ENCODE results near the gene PANK2. TPM values are rescaled to one million over a fixed set of nuclear protein-coding genes. Genes with fewer than 3 reads are reported as not detected.
"Not testable (repeated sequence)": the region's sequence is repeated elsewhere in the genome, so short reads cannot be mapped to it uniquely, and the experiment has no call there.

Gene PANK2
- total RNA-seq: 16.4 TPM
- long read RNA-seq, transcript PANK2-201 (7 exons, 2,280 nt): major isoform, 13 of 25 reads
- long read RNA-seq, partial matches to known transcripts: 3 of 25 reads
- long read RNA-seq, other reads (novel, unspliced or antisense): 3 of 25 reads

DNA sequence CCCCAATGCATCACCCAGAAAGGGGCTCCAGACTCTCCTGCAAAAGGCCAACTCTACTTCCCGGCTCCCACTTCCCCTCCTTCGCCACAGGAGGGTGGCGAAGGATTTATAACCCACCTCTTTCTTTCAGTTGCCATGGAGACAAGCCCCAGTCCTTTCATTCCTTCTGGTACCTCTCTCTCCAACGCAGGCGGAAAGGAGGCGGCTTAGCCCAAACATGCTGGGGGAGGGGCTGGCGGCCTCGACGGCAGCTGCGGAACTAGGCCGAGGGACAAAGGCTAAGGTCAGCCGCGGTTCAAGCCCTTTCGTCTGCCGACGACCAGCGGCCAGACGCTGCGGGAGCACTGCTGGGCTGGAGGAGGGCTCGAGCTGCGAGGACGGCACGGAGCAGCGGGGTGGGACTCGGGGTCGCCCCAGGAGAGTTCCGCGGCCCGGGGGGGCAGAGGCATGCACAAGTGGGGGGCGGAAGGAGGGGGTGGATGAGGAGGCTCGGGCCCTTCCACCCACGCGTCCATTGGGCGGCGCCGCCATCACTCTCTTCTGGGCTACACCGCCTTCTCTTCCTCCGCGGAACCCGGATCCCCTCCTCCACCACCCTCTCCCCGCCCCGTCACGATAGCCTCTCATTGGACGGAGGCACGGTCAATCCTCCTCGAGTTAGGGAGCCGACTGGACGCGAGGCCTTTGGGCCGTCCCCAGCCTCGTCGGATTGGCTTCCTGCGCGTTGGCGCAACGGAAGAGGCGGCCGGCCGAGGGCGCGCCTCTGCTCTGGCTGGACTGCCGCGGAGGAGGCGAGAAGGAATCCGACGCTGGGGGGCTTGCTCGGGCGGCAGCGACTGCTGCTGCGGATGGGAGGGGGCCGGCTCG, at the start of gene PANK2:
TSS of gene PANK2 (plus strand) at position 766 of the 867 bp plus-strand sequence.
- intact Hi-C loops (cut with micrococcal nuclease): no loop called here
- H3K4me1 ChIP-seq: peaks cover 62% of the 10 kb centered on the region

DNA sequence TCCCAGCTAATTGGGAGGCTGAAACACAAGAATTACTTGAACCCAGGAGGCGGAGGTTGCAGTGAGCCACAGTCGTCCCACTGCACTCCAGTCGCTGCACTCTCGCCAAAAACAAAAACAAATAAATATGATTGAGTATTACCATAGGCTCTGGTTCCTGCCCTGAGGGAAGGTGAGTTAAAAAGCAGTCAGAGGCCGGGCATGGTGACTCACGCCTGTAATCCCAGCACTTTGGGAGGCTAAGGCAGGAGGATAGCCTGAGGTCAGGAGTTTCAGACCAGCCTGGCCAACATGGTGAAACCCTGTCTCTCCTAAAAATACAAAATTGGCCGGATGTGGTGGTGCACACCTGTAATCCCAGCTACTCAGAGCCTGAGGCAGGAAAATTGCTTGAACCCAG, 49.0 kb upstream of the PANK2 start:
- H3K27me3 ChIP-seq (ENCODE audit: low read depth); H3K4me3 ChIP-seq; DNase-seq; H3K9me3 ChIP-seq (replicated peaks); H3K36me3 ChIP-seq; H3K27ac ChIP-seq (replicated peaks); intact Hi-C loops (cut with micrococcal nuclease): not testable (repeated sequence)
- peaks cover 13% of the 10 kb centered on the region for H3K4me1 ChIP-seq

More for the DNA sequence above, at the start of gene PANK2:
- Histone ChIP-seq H3K36me3 (peaks cover 5% of the 10 kb centered on the region), H3K9me3 (replicated peaks) (no peaks in the 10 kb centered on the region), H3K4me3 (peak within 1 kb of the TSS; percentile 81), H3K27ac (replicated peaks) (peak within 1 kb of the TSS; percentile 95), H3K27me3 (ENCODE audit: low read depth) (no peaks in the 10 kb centered on the region)
- peak; percentile 100 for DNase-seq
- TF ChIP-seq, protein P1, sequence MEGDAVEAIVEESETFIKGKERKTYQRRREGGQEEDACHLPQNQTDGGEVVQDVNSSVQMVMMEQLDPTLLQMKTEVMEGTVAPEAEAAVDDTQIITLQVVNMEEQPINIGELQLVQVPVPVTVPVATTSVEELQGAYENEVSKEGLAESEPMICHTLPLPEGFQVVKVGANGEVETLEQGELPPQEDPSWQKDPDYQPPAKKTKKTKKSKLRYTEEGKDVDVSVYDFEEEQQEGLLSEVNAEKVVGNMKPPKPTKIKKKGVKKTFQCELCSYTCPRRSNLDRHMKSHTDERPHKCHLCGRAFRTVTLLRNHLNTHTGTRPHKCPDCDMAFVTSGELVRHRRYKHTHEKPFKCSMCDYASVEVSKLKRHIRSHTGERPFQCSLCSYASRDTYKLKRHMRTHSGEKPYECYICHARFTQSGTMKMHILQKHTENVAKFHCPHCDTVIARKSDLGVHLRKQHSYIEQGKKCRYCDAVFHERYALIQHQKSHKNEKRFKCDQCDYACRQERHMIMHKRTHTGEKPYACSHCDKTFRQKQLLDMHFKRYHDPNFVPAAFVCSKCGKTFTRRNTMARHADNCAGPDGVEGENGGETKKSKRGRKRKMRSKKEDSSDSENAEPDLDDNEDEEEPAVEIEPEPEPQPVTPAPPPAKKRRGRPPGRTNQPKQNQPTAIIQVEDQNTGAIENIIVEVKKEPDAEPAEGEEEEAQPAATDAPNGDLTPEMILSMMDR (IDR thresholded peaks at IDR 0.05; ENCODE audit: borderline replicate concordance): peak; percentile 63

DNA sequence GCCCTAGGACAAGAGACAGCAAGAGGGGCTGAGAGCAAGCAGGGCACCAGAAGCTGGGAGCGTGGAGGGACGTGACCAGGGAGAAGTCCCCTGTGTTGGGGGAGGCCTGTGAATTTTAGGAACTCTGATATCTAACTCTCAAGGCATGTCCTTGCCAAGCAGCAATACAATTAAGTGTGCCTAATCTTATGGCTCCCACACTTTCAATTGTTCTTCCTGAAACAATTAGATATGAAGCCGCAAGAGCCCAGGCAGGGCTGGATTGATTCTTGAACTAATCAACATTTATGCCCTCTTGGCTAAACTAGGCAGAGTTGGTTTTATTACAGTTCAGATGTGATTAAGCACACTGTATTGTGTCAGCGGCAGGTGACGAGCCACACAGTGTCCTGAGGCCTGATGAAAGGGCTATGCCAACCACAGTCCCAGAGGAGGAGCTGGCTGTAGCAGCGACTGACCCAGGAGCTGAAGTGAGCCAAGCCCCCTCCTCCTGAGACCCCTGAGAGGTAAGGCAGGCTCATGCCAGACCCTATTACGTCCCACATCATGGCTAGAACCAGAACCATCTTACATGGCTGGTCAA, 46.7 kb upstream of the PANK2 start:
- TF ChIP-seq, protein P1 (IDR thresholded peaks at IDR 0.05; ENCODE audit: borderline replicate concordance): no peak
- no peaks in the 10 kb centered on the region for H3K27me3 ChIP-seq (ENCODE audit: low read depth)
- H3K36me3 ChIP-seq: no peaks in the 10 kb centered on the region
- H3K9me3 ChIP-seq (replicated peaks): no peaks in the 10 kb centered on the region
- intact Hi-C loops (cut with micrococcal nuclease): no loop called here
- H3K4me3 ChIP-seq: no peak overlapping the region
- peak overlapping the region; percentile 54 for H3K27ac ChIP-seq (replicated peaks)
- DNase-seq: no peak
- H3K4me1 ChIP-seq: peaks cover 31% of the 10 kb centered on the region

DNA sequence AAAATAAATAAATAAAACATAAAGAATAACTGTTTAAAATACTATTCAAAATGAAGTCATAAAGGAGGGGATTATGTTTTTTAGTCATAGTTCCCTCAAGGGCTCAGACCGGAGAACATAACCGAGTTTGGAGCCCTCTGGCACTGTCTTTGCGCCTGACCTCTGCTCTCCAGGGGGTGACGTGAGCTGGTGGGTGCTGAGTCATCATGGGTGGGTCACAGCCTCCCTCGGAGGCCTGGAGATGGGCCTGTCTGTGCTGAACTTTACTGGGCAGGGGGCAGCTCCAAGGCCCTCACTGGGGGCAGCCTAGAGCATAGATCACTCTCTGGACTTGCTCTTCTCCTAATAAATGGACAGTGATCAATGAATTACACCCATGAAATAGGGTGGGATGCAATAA, 45.7 kb upstream of the PANK2 start:
- Histone ChIP-seq H3K9me3 (replicated peaks) (no peaks in the 10 kb centered on the region), H3K4me3 (no peak overlapping the region), H3K36me3 (no peaks in the 10 kb centered on the region), H3K27ac (replicated peaks) (no peak overlapping the region), H3K27me3 (ENCODE audit: low read depth) (no peaks in the 10 kb centered on the region), H3K4me1 (peaks cover 42% of the 10 kb centered on the region)
- TF ChIP-seq, protein P1 (IDR thresholded peaks at IDR 0.05; ENCODE audit: borderline replicate concordance): no peak
- intact Hi-C loops (cut with micrococcal nuclease): no loop called here
- no peak for DNase-seq

DNA sequence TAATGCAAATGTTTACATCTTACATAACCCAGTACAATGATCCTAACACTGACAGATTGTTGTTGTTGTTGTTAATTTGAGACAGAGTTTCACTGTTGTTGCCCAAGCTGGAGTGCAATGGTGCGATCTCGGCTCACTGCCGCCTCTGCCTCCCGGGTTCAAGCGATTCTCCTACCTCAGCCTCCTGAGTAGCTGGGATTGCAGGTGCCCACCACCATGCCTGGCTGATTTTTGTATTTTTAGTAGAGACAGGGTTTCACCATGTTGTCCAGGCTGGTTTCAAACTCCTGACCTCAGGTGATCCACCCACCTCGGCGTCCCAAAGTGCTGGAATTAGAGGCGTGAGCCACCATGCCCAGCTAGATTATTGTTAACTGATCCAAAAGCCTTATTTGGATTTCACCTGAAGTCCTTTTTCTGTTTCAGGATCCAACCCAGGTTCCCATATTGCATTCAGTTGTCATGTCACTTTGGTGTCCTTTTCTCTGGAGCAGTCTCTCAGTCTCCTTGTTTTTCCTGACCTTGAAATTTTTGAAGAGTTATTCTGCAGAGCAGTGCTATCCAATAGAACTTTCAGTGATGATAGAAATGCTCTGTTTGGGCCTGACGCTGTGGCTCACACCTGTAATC, 45.1 kb upstream of the PANK2 start:
- H3K4me1 ChIP-seq: peaks cover 47% of the 10 kb centered on the region
- H3K27me3 ChIP-seq (ENCODE audit: low read depth); H3K27ac ChIP-seq (replicated peaks); H3K4me3 ChIP-seq; intact Hi-C loops (cut with micrococcal nuclease); H3K9me3 ChIP-seq (replicated peaks); DNase-seq; H3K36me3 ChIP-seq: not testable (repeated sequence)

DNA sequence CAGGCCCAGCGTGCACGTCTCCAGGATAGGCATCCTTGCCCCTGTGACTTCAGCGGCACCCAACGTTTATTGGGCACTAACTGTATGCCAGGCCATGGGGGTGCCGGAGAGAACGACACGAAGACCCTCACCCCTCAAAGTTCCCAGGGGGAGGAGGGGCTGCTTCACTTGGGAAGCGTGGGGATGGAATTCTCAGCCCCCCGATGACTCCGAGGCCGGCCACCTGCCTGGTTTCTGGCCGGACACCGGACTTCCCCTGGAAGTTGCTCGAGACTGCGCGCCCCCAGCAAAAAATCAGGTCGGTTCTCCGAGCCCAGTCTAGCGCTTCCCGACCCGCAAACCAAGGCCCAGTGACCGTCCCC, 42.8 kb upstream of the PANK2 start:
- Histone ChIP-seq H3K27me3 (ENCODE audit: low read depth) (no peaks in the 10 kb centered on the region), H3K4me3 (peak overlapping the region; percentile 100), H3K36me3 (no peaks in the 10 kb centered on the region), H3K4me1 (peaks cover 47% of the 10 kb centered on the region), H3K27ac (replicated peaks) (peak overlapping the region; percentile 99), H3K9me3 (replicated peaks) (no peaks in the 10 kb centered on the region)
- TF ChIP-seq, protein P1 (IDR thresholded peaks at IDR 0.05; ENCODE audit: borderline replicate concordance): no peak
- DNase-seq: no peak
- intact Hi-C loops (cut with micrococcal nuclease): no loop called here
